ENCODE results near the gene BFSP2.

BFSP2 gene

GRCh38 chr3:133384331-133385027 is 15.4 kb upstream of the BFSP2 start:
- peak; percentile 38 for DNase-seq

GRCh38 chr3:133386876-133387275 is 13.0 kb upstream of the BFSP2 start:
- no peak for DNase-seq

GRCh38 chr3:133387341-133387740 is 12.5 kb upstream of the BFSP2 start:
- no peak for DNase-seq

- DNase-seq: no peak
These were observed 11.0 kb upstream of the BFSP2 start for GRCh38 chr3:133388696-133389395.

- DNase-seq: no peak
These were observed 9.1 kb upstream of the BFSP2 start for GRCh38 chr3:133390715-133391114.

GRCh38 chr3:133393204-133393603 is 6.7 kb upstream of the BFSP2 start:
- no peak for DNase-seq

GRCh38 chr3:133393691-133394474 is 6.0 kb upstream of the BFSP2 start:
- DNase-seq: no peak

GRCh38 chr3:133394561-133395311 is 5.1 kb upstream of the BFSP2 start:
- no peak for DNase-seq

GRCh38 chr3:133396906-133397305 is 3.0 kb upstream of the BFSP2 start:
- no peak for DNase-seq

GRCh38 chr3:133401374-133402135 is 1.7 kb downstream of the BFSP2 start:
- peak; percentile 11 for DNase-seq

- DNase-seq: no peak
These were observed 5.1 kb downstream of the BFSP2 start for GRCh38 chr3:133404920-133405319.

- no peak for DNase-seq
These were observed 8.5 kb downstream of the BFSP2 start for GRCh38 chr3:133408366-133408765.

- no peak for DNase-seq
These were observed 9.1 kb downstream of the BFSP2 start for GRCh38 chr3:133408961-133409360.

- DNase-seq: no peak
These were observed 10.5 kb downstream of the BFSP2 start for GRCh38 chr3:133410191-133410892.

GRCh38 chr3:133412183-133413132 is 12.6 kb downstream of the BFSP2 start:
- DNase-seq: no peak

- DNase-seq: no peak
These were observed 13.5 kb downstream of the BFSP2 start for GRCh38 chr3:133413161-133414020.

- DNase-seq: no peak
These were observed 14.2 kb downstream of the BFSP2 start for GRCh38 chr3:133414021-133414392.

GRCh38 chr3:133418361-133418760 is 18.5 kb downstream of the BFSP2 start:
- DNase-seq: no peak

- DNase-seq: no peak
These were observed 19.5 kb downstream of the BFSP2 start for GRCh38 chr3:133419151-133419909.
